DMS53 (cell line): ENCODE data around the gene LCOR.

Experiments
- DNase-seq: peaks from one replicate; lab custom pipeline; 2025; lab: John Stamatoyannopoulos, UW

The LCOR gene

DNA sequence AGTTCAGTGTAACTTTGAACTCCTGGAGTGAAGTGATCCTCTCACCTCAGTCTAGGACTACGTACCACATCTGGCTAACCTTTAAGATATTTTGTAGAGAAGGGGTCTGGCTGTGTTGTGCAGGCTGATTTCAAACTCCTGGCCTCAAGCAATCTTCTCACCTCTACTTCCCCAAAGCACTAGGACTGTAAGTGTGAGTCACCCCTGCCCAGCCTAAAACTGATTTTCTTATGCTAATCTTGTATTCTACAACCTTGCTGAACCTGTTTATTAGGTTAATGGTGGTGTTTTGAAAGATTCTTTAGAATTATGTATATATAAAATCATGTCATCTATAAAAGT is 58.0 kb downstream of the LCOR start:
- peak; percentile 66 for DNase-seq

DNA sequence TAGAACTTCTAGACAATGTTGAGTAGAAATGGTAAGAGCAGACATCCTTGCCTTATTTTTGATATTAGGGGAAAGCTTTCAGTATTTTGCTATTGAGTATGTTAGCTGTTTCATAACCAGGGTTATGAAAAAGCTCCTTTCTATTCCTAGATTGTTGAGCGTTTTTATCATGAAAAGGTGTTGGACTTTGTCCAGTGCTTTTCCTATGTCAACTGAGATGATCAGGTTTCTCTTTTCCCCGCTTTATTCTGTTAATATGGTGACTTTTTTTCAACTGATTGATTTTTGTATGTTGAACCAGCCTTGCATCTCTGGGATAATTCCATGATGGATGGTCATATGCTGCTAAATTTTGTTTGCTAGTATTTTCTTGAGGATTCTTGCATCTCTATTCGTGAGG is 58.5 kb downstream of the LCOR start:
- DNase-seq: peak; percentile 64

DNA sequence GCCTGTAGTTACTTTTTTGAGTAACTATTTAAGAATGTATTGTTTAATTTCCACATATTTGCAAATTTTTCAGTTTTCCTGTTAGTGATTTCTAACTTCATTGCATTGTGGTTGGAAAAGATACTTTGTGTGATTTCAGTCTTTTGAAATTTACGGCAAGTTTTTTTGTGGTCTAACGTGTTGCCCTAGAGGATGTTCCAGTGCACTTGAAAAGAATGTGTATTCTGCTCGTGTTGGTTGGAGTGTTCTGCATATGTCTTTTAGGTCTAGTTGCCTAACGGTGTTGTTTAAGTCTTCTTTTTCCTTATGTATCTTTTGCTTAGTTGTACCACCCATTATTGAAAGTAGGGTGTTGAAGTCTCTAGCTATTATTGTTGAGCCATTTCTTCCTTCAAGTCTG is 59.7 kb downstream of the LCOR start:
- DNase-seq: no peak

DNA sequence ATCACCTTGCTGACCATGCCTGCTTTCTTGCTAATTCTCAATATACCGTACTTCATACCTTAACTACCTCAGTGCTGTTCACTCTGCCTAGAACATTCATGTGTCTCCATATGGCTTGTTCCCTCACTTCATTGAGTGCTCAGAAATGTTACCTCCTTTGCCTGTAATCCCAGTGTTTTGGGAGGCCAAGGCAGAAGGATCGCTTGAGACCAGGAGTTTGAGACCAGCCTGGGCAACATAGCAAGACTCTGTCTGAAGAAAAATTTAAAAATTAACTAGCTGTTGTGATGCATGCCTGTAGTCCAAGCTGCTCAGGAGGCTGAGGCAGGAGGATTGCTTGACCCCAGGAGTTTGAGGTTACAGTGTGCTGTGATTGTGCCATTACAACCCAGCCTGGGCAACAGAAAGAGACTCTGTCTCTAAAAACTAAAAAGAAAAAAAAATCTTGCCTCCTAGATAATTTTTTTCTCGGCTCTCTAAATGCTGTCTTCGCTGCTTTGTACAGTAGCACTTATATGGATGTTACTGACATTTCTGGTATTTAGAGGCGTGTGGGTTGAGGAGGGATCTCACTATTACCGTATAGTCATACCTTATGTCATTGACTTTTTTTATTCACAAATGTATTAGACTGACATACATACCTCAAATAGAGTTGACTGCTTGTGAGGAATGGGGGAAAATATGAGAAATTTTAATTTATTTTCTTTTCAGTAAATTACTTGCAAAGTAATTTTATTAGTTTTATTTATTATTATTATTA is 63.7 kb downstream of the LCOR start:
- no peak for DNase-seq

DNA sequence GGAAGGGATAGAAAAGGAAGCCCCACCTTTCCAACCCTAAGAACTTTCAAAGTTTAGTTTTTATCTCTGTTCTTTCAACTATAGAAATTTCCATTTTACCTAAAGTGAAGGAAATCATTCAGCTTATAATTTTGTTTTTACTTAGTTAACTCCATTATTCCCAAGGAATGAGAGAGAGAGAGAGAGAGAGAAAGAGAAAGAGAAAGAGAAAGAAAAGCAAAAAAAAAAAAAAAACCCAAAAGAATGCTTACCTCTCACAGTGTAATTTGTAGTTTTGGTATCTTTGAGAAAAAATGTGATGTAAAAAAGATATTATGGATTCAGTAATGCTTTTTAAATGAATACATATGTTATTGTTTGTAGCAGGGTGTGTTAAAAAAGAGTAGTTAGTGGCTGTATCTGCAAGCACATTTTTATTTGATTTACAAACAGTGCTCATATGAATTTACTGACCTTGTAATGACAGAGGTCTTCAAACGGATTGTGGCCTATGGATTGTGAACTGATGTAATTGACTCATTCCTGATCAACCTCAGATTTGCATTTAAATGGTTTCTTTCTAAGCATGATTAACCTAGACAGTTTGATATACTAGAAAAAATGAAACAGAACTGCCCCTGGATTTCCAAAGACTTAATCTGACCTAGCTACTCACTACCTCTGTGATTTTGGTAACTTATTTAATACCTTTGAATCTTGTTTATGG is 64.9 kb downstream of the LCOR start:
- DNase-seq: no peak

DNA sequence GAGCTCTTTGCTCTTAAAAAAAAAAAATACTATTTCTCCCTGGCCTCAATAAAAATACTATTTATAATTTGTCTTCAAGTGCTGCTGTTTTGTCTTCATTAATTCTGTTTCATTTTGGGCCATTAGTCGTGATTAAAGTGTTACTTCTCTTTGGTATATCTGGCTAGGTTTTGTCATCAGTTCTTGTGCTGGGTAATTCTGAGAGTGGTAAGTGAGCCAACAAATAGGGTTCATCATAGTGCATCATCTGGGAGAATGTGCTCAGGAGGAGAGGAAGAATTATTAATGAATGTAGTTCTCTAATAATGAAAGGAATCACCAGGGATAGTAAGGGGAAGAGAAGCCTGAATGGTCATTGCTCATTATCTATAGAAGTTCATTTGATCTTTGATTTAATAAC is 70.0 kb downstream of the LCOR start:
- DNase-seq: no peak

DNA sequence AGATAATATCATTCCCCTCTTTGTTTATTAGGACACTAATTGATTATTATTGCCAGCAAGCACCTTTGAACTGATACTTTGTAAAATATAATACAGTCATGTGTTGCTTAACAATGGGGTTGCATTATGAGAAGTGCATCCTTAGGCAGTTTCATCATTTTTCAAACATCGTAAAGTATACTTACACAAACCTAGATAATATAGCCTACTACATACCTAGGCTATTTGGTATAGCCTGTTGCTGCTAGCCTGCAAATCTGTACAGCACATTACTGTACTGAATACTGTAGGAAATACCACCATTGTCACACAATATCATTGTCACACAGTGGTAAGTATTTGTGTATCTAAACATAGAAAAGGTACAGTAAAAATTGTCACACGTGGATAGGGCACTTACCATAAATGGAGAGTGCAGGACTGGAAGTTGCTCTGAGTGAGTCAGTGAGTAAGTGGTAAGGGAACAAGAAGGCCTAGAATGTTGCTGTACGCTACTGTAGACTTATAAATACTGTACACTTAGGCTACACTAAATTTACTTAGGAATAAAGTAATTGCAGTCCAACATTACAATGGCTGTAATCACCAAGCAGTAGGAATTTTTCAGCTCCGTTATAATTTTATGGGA is 70.7 kb downstream of the LCOR start:
- DNase-seq: peak; percentile 22

DNA sequence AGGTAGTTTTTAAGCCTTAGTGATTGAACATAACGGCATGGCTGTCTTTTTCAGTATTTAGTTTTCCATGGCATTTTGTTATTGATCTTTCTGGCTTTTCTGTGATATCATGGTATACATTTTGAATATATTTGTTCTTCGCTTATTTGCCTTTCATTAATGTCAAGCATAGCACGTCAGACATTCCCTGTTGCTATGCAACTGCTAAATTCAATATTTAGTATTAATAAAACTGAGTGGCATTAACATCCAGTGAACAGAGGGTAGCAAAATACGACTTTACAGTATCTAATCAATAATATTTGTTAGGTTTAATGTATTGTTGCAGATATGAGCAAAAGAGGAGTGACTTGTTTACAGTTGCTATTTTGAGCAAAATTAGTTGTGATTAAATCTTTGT is 72.5 kb downstream of the LCOR start:
- peak; percentile 61 for DNase-seq

DNA sequence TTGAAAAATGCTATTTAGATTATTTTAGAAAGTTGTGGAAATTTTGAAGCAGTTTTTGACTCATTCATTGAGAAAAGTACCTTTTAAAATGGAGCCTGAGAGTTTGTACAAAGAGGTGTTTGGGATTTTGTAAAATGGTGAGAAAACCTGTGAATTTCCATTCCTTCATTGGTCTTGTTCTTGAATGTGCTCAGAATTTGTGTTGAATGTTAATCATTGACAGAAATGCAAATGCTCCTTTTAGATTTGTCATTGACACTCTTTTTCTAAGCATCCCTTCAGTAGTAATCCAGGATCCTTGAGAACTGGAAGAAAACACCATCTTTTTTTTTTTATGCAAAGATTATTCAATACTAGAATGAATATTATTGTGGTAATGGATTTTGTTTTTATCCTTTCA is 74.8 kb downstream of the LCOR start:
- DNase-seq: peak; percentile 46

DNA sequence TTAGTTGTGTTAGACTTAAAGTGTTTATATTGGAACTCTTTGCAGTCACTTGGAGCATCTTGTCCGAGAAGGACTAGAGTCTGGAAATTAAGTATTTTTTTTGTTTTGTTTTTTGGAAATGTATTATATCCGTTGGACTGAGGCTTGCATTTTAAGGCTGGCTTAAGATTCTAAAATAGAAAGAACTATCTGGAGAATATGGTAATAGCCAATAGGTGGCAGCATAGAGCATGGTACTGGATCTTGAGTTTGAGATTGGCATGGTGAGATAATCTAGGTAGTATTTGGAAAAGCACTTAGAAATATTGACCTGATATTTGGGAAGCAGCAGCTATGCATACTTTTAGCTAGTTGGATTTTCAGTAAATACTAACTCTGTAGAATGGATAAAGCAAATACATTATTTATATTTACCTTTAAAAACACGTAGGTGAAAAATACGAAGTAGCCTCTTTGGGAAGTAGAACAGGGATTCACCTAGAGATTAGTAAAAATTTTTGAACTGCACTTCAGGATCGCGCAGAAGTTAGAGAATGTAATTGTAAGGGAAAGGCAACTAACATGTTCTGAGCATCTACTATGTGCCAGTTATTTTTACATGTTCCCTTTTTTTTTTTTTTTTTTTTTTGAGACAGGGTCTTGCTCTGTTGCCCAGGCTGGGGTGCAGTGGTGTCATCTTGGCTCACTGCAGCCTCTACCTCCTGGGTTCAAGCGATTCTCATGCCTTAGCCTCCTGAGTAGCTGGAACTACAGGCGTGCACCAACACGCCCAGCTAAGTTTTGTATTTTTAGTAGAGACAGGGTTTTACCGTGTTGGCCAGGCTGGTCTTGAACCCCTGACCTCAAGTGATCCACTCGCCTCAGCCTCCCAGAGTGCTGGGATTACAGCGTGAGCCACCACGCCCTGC is 78.6 kb downstream of the LCOR start:
- peak; percentile 69 for DNase-seq

DNA sequence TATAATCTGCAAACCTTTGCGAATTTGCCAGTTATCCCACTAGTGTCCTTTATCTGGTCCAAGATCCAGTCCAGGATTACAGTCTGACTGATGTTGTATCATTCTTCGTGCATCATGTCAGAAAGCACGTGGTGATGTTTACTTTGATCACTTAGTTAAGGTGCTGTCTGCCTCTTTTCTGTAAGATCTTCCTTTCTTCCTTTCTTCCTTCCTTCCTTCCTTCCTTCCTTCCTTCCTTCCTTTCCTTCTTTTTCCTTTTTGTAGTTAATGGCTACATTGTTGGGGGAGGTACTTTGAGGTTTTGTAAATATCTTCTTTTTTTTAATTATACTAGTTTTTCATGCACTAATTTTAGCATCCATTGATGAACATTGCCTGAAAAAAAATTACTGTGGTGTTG is 80.3 kb downstream of the LCOR start:
- DNase-seq: no peak

DNA sequence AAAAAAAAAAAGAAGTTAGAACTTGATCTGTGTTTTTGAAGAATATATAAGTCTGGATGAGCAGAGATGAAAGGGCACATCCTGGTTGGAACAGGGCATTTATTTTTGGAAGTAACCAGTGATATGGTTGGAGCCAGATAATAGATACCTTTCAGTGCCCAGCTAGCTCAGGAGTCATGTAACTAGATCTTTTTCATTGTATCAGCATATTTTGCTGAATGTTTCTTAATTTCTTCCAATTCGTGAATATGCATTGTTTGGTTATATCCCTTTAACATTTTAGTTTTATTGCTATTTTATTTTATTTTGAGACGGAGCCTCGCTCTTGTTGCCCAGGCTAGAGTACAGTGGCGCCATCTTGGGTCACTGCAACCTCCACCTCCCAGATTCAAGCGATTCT is 81.8 kb downstream of the LCOR start:
- no peak for DNase-seq

DNA sequence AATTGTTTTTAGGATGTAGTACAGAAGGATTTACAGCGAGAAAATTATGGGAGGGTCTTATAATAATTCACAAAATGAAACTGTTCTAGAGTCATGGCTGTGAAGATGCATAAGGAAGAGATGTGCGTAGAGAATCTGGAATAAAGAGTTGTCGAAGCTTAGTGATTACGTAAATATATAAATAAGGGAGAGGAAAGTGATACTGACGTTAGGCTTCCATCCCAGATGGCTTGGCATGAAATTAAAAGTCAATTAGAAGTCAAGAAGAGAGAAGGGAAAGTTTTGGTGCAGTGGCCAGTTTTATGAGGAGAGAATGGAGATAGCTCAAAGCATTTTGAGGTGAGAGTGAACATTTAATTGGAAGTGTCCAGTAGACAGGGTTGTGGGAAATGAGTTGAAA is 85.5 kb downstream of the LCOR start:
- DNase-seq: no peak

DNA sequence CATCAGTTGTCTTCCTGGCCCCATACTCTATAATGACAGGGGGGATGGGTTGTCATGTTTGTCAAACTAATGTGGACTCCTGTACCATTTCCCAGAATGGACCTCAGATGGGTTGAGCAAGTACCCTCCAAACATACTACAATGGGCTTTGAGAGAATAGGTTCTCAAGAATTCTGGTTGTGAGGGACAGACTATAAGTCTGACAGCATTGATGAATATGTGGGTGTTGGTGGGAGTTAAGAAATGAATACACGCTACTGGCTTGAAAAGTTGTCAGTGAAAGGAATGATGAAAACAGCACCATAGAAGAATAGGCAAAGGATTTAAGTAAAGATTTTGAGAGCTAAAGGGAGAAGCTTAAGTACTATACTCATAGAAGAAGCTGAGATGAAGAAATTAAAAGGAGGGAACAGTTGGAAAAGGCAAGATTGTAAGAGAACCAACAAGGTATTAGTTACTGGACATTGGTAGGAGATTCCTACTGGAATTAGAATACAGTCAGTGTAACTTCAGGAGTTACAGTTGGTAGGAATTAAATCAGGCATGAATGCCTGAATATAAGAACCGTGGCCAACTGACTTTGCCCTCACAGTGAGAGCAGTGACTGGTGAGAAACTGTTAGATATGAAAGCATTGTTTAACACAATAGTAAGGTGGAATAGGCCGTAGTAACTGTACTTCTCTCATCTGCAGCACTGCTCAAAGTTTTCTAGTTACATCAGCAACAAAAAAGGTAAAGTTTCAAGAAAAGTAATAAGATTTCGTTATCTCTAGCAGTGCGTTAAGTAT is 86.3 kb downstream of the LCOR start:
- no peak for DNase-seq

DNA sequence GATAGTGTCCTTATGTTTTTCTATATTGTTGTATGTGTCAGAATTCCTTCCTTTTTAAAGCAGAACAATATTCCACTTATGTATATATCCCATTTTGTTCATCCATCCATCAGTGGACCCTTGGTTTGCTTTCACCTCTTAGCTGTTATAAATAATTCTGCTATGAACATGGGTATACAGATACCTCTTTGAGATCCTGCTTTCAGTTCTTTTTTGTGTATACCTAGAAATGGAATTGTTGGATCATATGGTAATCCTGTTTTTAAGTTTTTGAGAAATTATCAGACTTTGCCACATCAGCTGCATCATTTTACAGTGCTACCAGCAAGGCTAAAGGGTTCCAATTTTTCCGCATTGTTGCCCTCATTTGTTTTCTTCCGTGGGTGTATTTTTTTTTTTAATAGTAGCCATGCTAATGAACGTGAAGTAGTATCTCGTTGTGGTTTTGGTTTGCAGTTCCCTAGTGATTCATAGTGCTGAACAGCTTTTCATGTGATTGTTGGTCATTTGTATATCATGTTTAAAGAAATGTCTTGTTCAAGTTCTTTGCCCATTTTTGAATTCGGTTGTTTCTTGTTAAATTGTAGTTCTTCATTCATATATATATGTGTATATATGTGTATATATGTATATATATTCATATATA is 87.8 kb downstream of the LCOR start:
- DNase-seq: no peak

DNA sequence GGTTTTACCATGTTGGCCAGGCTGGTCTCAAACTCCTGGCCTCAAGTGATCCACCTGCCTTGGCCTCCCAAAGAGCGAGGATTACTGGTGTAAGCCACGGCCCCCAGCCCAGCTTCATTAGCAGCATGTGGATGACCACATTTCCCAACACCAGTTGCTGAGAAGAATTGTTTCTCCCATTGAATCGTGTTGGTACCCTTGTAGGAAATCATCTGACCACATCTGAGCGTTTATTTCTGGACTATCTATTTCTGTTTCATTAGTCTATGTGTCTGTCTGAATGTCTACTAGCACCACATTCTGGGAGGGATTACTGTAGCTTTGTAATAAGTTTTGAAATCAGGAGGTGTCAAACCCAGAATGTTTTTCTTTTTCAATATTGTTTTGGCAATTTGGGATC is 89.6 kb downstream of the LCOR start:
- no peak for DNase-seq

DNA sequence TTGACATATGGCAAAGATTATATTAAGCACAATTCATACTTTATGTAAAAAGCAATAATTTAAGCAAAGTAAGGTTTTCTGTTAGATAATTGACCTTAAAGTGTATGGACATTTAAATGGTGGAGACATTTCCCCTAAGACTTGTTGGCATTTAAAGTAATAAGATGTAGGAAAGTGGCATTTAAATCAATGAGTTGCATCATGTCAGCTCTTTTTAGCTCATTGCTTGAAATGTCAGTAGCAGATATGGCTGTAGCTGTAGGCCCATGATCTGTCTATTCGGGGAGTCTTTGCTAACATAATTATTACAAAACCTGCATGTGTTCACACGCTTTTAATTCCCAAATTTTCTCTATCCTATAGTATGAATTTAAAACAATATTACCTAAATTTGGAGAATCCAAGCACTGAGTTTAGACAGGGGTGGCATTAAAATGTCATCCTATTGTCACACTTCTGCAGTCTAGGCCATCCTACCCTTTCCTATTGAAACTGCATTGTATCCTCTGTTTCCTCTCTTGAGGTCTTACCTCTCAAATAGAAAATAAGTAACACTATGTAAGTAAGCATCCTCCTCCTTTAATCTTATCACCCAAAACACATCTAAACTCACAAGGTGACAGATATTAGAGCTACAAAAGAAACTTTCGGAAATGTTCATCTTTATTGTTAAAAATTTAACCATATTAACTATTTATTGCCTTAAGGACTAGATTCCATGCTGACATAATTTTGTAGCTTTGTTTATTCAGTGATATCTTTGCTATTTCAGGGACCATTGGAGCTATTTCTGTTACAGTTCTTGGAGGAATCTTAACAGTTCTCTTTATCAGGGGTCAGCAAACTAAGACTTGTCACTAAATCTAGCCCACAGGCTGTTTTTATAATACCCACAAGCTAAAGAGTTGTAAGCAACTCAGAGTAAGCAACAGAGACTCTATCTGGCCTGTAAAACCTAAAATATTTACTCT is 91.2 kb downstream of the LCOR start:
- no peak for DNase-seq

DNA sequence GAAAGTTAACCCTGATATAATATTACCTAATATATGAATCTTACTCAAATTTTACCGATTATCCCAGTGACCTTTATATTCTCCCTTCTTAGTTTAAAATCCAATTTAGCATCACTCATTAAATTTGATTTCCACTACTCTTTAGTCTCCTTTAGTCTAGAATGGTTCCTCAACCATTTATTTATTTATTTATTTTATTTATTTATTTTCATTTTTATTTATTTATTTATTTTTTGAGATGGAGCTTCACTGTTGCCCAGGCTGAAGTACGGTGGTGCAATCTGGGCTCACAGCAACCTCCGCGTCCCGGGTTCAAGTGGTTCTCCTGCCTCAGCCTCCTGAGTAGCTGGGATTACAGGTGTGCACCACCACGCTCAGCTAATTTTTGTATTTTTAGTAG is 92.8 kb downstream of the LCOR start:
- no peak for DNase-seq

DNA sequence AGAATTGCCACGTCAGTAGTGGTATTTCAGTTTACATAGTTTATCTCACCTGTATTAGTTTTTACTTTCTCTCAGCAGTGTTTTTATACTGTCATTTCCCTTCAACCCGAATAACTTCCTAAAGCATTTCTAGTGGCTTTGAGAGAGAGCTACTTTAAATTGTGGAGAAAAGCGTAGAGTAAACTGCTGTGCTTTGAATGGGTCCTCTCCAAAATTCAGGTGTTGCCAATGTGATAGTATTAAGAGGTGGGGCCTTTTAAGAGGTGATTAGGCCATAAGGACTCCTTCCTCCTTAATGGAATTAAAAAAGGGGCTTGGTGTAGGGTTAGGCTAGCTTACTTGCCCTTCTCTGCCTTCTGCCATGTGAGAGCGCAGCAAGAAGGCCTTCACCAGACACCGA is 98.4 kb downstream of the LCOR start:
- DNase-seq: no peak

DNA sequence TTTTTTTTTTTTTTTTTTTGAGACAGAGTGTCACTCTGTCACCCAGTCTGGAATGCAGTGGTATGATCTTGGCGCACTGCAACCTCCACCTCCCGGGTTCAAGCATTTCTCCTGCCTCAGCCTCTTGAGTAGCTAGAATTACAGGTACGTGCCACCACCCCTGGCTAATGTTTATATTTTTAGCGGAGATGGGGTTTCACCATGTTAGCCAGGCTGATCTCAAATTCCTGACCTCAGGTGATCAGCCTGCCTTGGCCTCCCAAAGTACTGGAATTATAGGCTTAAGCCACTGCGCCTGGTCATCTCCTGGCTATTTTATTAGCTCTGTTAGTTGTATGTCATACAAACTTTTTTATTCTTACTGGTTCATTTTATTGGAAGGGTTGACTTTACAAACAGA is 103.0 kb downstream of the LCOR start:
- no peak for DNase-seq
